Ureter (tissue), 1 donor: ENCODE measurements around the gene GRIK4. TPM values are rescaled to one million over a fixed set of nuclear protein-coding genes. Genes with fewer than 3 reads are reported as not detected.

Source experiments
- DNase-seq: peaks from one replicate; pipeline ENCODE4 v3.0.0-alpha.2; 2020; ENCODE audit warnings: low spot score
- total RNA-seq: library from RNA; stranded (reverse); gene quantifications from one replicate; pipeline ENCODE4 v1.2.4, GENCODE V29; 2023
- donor health status: DM: yes; HTN: yes; CAD: no.

The GRIK4 gene
- total RNA-seq, 1 donor from 2014 or later = 0.21 TPM

DNA sequence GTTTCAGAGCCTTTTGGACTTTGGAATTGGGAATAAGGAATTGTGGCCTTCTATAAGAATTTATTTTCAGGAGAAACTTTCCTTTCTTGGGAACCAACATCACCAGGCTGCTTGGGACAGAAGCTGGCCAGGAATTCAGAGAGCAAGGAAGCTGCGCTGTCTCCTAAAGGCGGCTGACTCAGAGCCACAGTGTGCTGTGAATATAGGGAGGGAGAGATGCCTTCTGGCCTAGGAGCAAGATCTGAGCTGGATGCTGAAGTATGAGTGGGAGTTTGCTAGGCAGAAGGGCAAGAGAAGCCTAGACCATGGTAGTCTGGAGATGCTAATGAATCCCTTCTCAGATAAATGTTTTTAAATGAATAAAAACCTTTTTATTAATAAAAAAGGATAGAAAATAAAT, 298.7 kb downstream of the GRIK4 start:
- no peak for DNase-seq

DNA sequence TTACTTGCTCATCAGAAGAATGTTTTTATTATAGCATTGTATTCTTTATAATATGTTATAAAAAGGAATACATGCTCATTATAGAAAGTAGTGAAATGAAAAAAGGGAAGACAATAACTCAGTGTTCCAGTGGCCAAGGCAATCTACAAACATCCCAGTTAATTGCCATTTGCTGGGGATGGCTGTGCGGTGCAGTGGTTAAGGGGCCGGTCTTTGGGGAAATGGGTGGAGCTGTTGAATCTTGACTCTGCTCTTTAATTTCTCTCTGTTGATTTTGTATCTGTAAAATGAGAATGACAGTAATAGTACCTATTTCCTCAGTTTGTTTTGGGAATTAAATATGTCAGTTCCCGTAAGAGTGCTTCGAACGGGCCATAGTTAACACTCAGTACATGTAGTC, 299.7 kb downstream of the GRIK4 start:
- no peak for DNase-seq

DNA sequence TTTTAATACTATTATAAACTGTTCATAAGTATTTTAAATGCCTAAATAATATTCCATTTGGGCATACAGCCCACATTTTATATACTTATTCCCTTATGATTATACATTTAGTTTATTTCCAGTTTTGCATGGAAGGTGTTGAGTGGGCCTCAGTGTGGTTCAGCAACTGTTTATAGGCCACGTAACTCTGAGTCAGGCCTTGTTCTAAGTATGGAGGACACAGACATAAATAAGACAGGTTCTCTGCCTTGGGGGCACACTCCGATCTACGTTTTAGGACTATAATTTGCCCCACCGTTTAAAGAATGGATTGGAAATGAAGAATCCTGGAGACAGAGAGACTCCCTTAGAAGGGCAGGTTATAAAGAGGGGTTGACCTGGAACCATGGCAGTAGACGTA, 300.2 kb downstream of the GRIK4 start:
- no peak for DNase-seq

DNA sequence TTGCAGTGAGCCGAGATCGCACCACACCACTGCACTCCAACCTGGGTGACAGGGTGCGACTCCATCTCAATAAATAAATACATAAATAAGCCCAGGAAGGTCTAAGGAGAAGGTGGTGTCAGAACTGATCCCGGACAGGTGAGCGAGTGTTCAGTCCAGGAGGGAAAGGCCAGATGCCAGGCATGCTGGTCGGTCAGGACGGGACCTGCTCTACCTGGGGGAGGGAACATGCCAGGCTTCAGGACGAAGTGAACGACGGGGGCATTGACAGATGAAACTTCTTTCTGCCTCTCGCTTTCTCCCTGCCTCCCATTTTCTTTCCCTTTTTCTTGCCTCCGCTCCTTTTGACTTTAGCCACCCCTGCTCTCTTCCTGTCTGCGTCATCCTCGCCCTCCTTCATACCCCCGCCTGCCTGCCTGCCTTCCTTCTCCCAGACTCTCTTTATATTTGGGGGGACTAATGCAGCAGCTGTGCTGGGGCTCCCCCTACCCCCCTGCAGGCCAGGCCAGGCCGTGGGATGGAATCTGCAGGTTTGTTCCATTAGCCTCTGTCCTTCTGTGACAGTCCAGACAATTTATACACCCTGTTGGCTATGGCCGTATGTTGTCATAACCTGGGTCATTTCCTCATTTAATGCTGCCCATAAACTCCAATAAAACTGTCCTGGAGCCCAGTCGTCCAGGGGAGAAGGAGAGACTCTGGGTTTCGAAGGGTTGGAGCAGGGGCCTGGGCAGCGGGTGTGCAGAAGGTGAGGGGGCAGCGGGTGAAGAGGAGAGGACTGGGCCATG, 303.2 kb downstream of the GRIK4 start:
- no peak for DNase-seq

DNA sequence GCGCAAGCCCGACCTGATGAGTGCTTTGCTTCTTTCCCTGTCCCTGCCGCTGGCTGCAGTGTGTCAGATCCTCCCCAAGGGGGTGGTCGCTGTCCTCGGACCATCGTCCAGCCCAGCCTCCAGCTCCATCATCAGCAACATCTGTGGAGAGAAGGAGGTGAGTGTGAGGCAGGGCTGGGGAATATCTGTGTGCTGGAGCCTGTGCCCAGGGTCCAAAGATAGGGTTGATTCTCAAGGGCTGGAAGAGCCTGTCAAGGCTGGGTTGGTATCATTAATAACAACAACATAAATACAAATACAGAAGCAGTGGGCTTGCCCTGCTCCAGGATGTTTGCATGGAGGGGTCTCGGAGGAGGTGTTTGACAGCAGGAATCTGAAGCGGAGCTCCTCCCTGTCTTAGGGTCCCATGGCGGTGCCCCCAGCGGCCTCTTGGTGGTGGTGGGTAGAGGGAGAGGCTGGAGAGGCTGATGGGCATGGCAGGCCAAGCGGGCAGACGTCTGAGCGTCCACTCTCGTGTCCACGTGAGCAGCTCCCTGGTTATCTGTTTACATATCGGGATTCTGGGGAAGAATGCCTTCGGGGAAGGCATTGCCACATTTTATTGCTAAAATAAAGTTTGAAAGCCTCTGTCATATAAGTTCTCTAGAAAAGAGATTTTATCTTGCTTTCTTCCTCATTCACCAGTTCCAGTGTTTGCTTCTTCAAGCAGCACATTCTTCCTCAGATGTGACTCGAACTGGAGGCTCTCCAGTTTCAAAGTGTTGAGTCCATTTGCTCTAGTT, 304.0 kb downstream of the GRIK4 start:
- DNase-seq = no peak

DNA sequence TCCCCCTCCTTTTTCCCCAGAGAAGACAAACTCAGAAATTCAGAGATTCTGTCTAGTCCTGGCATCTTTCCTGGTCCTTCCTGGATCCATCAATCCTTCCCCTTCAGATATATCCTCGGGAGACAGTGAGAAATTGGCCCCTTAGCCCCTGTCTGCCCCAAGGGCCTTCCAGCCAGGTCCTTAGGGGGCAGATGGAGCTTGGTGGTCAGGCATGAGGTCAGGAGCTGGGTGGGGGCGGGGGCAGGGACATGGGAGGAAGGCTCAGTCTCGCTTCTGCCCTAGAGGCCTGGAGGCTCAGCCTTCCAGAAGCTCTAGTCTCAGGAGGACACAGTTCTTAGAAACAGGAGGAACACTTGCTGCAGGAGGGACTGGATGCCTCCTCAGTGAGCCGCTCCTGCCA, 304.6 kb downstream of the GRIK4 start:
- no peak for DNase-seq

DNA sequence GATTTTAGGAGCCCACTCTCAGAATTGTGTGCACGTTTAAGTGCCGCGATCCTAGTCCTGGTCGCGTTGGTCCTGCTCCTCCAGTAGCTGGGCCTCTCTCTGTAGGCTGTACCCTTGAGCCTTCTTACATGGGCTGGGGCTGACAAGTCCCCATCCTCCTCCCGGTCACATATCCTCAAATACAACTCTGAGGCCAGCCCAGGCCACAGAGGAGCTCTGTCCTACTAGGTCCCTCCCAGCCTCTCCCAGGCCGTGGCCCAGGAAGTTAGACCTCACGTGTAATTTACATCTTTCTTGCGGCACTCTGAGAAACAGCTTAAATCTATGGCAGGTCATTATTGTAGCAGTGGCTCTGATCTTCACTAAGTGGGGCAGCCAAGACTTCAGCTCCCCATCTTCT, 305.2 kb downstream of the GRIK4 start:
- DNase-seq = no peak

DNA sequence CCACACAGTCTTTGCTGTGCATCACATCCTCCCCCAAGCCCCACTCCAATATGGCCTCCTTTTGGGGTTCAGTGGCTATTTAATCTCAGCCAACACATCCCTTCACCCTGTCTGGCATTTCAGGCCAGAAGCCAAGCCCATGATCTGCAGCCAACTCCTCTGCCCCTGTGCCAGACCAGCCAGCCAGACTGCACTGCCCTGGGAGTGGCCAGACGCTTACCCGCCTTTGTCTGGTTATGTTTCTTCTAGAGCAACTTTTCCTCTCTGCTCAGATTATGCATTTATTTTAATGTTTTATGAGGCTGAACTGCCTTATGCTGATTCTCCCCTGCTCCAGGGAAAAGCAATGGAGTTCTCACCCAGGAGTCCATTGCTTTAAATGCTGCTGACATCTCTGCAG, 305.6 kb downstream of the GRIK4 start:
- DNase-seq = peak; percentile 54

DNA sequence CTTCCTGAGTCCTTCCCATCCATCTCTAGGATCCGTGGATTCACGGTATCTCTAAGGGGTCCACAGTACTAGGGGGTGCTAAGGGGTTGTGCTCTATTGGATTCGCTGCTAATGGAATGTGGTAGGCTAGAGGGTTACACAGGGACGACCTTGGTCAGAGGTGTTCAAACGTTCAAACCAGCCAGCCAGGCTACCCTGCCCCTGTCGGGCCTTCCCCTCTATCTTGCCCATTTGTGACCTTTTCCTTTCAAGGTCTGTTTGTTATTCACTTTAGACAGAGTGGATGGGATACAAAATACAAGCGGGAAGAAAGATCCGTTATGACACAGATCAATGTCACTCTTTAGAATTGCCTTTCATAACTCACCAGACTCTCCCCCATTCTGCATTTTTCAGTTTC, 306.5 kb downstream of the GRIK4 start:
- no peak for DNase-seq

DNA sequence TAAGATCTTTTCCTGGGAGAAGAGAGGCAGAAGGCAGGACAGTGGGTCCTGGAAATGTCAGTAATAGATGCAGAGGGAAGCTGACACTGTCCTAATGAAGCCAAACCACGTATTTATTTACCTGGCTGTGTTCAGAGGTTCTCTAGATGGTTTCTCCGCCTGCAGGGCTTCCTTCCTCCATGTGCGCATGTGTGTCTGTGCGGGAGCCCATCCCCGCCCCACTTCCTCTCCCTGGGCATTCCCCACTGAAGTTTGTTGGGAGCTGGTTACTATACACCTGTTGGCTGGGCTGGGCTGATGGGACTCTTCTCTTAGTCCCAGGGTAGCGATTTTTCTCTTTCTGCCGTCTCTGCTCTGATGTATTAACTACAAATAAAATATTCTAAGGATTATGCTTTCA, 307.5 kb downstream of the GRIK4 start:
- no peak for DNase-seq

DNA sequence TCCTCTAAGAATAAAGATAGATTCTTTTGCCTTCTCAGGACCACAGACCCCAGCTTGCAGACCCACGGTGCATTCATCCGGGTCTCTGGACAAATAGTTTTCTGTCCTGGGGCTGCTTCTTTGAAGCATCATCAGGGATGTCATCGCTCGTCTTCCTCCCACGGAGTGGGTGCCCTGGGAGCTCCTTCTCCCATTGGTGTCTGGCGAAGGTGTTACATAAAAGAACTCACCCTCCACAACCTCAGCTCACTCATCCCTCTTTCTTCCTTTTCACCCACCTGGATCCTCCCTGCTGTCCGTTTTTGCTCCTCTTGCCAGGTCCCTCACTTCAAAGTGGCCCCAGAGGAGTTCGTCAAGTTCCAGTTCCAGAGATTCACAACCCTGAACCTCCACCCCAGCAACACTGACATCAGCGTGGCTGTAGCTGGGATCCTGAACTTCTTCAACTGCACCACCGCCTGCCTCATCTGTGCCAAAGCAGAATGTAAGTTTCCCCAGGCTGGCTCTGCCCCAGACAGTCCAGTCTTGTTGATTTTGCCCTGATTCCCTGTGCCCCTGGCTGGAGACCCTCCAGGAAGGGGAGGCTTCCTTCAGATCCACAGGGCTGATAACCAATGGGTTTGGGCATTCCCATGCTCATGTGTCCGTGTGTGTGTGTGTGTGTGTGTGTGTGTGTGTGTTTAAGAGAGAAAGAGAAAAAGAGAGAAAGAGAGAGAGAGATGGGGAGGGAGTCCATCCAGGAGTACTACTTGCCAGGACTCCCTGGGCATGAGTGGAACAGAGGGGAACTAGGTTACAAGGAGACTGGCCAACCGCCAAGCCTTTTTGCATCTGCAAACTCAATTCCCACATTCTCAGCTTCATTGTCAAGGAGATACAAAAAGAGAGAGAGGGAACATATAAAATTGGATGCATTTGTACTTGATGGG, 308.2 kb downstream of the GRIK4 start:
- no peak for DNase-seq

DNA sequence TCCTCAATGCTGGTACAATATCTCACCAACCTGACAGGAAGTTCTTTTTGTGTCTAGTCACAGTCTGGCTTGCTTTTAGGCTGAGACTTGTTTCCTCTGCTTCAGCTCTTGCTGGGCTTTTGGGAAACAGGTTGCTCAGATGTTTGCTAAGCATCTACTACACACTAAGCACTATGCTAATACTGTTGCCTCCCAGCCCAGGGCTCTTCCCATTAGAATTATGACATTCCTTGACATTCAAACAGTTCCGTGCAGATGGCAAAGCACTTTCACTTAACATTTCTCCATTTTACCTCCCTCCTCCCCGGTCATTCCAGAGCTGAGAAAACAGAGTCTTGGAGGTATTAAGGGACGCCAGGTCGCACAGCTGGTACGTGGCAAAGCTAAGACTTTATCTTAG, 311.6 kb downstream of the GRIK4 start:
- no peak for DNase-seq

DNA sequence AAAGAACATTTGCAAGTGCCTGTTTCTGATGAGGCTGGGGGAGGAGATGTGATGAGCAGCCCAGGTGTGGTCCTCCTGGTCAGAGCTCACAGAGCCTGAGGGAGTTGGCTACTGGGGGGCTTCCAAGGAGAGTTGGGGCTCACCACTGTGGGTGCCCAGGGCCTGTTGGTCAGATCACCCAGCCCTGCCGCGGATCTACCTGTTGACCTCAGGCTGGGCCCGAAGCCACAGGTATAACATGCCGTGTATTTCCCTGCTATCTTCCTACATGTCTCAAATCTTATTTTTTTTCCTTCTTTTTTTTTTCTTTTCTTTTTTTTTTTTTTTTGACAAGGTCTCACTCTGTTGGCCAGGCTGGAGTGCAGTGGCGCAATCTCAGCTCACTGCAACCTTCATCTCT, 312.7 kb downstream of the GRIK4 start:
- no peak for DNase-seq

DNA sequence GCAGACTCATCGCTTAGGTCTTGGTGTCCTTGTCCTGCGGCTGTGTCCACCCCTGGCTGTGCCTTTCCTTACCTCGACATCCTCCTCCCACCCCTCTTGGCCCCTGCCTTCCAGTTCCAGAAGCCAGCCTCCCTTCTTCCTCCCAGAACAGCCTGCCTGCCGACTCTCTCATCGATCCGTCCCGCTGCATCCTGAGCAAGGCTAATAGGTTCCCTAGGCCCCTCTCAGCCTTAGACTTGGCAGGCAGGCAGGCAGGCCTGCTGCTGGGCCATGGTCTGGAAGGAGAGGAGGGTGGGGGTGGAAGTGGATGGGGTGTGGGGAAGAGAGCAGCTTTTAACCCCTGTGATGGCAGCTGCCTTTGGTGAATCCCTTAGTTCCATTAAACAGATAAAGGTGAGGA, 315.6 kb downstream of the GRIK4 start:
- DNase-seq = no peak

DNA sequence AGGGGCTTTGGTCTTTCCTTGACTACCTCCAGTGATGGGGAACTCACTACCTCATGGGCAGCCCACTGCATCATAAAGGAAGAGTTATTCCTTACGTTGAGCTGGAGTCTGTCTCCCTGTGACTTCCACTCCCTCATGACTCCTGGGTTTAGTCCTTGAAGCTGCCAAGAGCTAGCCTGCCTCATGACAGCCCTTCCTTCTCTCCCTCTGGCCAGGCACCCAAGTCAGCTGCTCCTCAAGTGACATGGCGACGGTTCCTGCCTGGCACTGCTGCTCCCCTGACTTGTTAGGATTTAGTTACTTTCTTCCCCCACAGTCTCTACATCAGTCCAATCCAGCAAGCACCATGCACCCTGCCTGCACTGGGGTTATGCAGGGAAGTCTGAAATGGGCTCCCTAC, 316.3 kb downstream of the GRIK4 start:
- DNase-seq = no peak

DNA sequence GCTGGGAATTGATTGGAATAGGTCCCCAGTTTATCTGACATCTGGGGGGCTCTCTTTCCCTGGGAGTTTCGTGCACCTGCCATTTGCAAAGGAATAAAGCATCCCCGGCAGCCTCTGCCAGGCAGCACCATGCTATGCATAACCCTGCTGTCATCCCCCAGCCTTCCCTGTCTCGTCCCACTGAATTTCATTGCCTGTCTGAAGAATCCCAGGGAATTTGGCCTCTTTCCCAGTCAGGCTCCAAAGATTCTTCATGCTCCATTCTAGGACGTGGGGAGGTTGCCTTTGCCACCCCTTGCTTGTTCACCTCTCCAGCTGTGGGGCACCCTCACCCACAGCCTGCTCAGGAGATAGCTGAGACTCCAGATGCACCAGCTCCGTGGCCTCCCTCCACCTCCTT, 317.3 kb downstream of the GRIK4 start:
- DNase-seq = no peak

DNA sequence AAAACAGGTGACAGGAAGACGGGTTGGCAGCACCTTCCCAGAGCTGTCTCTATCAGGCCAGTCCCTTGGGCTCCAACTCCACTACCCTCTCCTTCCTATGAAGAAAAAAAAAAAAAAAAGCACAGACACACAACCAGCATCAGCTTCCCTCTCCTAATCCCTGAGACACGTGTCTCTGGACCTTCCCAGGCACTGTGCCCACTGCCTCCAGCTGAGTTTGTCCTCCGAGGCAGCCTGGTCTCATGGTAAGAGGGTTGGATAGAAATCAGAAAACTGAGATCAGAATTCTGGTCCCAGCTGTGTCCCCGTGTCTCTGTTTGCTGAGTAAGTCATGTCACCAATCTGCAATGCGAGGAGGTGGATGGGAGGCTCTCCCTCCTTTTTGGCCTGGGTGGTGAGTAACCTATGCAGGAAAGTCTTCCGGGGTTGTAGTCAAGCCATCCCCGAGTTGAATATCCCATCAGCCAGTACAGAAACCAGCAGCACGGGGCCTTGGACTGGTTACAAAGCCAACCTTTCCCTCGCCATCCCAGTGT, 318.6 kb downstream of the GRIK4 start:
- DNase-seq = no peak

DNA sequence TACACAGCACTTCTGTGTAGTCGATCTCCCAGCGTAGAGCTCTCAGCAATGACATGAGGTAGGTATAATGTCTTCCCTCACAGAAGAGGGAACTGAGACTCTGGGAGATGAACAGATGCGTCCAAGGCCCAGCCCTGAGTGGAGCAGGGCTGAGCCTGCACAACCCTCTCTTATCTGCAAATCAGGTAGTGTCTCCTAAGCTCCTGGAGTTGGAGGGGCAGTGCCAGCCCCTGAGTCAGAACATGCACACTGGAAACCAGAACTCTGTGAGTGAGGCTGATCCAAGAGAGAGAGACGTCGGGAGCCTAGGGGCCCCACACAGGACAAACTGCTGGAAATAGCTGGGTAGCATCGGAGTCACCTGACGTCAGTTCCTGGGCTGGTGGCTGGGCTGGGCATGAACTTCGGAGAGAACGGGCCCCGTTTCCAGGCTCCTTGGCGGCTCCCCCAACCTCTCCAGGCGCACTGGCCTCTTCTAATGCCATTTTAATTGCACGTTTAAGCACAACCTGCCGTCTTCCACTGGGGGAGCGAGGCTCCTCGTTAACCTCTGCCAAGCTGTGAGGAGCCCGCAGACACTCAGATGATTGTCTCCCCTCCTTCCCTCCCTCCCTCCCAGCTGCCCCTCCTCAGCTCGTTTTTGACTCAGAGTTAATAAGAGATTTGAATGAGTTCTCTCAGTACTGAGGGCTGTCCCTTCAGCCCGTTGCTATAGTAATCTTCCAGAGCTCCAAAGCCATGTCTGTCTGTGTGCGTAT, 321.1 kb downstream of the GRIK4 start:
- DNase-seq = no peak

DNA sequence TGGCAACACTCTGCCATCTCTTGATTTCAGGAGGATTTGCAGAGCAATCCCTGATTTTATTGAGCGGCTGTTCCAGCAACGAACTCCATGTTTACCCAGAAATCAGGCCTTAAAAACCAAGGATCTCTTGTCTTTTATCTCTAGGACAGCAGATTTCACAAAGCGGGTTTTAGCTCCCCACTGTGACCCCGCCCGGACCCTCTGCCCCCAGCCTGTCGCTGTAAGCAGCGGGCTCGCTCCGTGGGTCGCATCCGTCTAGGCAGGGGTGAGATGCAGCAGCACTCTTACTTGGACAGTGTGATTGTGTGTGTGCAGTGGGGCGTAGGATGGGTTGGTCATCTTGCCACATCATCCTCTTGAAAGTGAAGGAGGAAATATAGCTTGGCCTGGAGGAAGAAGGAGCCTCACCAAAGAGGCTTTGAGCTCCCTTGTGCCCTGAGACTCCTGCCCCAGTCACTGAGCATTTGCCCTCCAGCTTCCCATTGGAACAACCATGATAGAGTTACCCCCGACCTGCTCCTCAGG, 323.2 kb downstream of the GRIK4 start:
- DNase-seq = no peak

DNA sequence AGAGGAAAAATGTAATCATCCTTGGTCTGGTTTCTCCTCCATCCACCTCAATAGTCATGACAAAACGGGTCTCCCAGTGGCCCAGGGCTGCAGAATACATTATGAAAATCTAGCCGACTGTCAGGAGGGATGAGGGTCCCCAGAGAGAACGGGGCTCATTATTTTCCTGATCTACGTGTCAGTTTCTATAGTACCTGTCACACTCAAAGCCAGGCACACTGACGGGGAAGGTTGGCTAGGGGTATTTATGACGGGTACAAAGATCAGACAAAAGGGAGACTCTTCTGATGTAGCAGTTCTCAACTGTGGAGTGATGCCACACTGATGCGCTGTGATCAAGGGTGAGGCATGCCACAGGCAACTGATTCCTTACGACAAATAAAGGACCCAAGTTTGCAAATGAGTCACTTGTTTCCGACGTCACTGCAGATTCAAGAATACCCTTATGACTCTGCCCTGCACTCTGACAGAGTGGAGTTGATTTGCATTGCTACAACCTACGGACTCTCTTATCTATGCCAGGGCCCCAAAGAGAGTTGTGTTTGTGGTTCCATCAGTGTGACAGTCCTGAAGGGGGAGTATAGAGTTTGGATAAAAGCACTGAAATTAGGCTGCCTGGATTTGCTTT, 324.2 kb downstream of the GRIK4 start:
- DNase-seq = no peak

DNA sequence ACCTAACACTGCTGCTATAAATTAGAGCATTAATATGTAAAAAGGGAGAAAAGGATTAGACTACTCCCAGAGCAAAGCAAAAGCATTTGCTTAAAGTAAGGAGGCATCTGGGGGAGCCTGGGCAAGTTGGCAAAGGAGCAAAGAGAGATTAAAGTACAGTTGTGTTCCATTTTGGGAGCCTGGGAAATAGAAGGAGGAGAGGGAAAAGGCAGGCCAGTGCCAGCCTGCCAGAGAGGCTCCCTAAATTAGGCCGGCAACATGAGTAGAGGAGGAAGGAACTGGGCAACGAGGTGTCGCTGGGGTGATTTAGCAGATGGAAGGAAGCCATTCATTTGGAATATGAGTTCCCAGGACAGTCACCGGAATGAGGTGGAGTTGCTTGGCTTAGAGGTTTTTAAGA, 326.1 kb downstream of the GRIK4 start:
- no peak for DNase-seq
